ENCODE measurements around the gene KCNAB1.

KCNAB1 gene

GRCh38 chr3:156406393-156406792 is 286.0 kb downstream of the KCNAB1 start:
- DNase-seq (ENCODE audit: low read depth, low spot score) = no peak

GRCh38 chr3:156407617-156408225 is 287.3 kb downstream of the KCNAB1 start:
- no peak for DNase-seq (ENCODE audit: low read depth, low spot score)

GRCh38 chr3:156409694-156410093 is 289.3 kb downstream of the KCNAB1 start:
- no peak for DNase-seq (ENCODE audit: low read depth, low spot score)

- no peak for DNase-seq (ENCODE audit: low read depth, low spot score)
Observed at GRCh38 chr3:156412600-156412999, 292.2 kb downstream of the KCNAB1 start.

- no peak for DNase-seq (ENCODE audit: low read depth, low spot score)
Observed at GRCh38 chr3:156413293-156413892, 293.0 kb downstream of the KCNAB1 start.

GRCh38 chr3:156416846-156417558 is 296.6 kb downstream of the KCNAB1 start:
- no peak for DNase-seq (ENCODE audit: low read depth, low spot score)

GRCh38 chr3:156417559-156418132 is 297.3 kb downstream of the KCNAB1 start:
- DNase-seq (ENCODE audit: low read depth, low spot score) = no peak

GRCh38 chr3:156418428-156418827 is 298.1 kb downstream of the KCNAB1 start:
- no peak for DNase-seq (ENCODE audit: low read depth, low spot score)

- no peak for DNase-seq (ENCODE audit: low read depth, low spot score)
Observed at GRCh38 chr3:156421534-156421933, 301.2 kb downstream of the KCNAB1 start.

- DNase-seq (ENCODE audit: low read depth, low spot score) = no peak
Observed at GRCh38 chr3:156424758-156425157, 304.4 kb downstream of the KCNAB1 start.

GRCh38 chr3:156425651-156426050 is 305.3 kb downstream of the KCNAB1 start:
- DNase-seq (ENCODE audit: low read depth, low spot score) = no peak

- no peak for DNase-seq (ENCODE audit: low read depth, low spot score)
Observed at GRCh38 chr3:156429125-156429524, 308.7 kb downstream of the KCNAB1 start.

GRCh38 chr3:156431334-156432124 is 311.2 kb downstream of the KCNAB1 start:
- no peak for DNase-seq (ENCODE audit: low read depth, low spot score)

GRCh38 chr3:156432563-156432962 is 312.2 kb downstream of the KCNAB1 start:
- no peak for DNase-seq (ENCODE audit: low read depth, low spot score)

GRCh38 chr3:156433138-156433537 is 312.8 kb downstream of the KCNAB1 start:
- DNase-seq (ENCODE audit: low read depth, low spot score) = no peak

- no peak for DNase-seq (ENCODE audit: low read depth, low spot score)
Observed at GRCh38 chr3:156433910-156434309, 313.5 kb downstream of the KCNAB1 start.

- DNase-seq (ENCODE audit: low read depth, low spot score) = no peak
Observed at GRCh38 chr3:156434921-156435320, 314.5 kb downstream of the KCNAB1 start.

GRCh38 chr3:156443079-156443478 is 322.7 kb downstream of the KCNAB1 start:
- no peak for DNase-seq (ENCODE audit: low read depth, low spot score)

- DNase-seq (ENCODE audit: low read depth, low spot score) = no peak
Observed at GRCh38 chr3:156445117-156446090, 325.0 kb downstream of the KCNAB1 start.

GRCh38 chr3:156448300-156448699 is 327.9 kb downstream of the KCNAB1 start:
- DNase-seq (ENCODE audit: low read depth, low spot score) = no peak
